ENCODE measurements around the gene RNU1-3.
"Not testable (repeated sequence)": the region's sequence is repeated elsewhere in the genome, so short reads cannot be mapped to it uniquely, and the experiment has no call there.

Gene RNU1-3

GRCh38 chr1:16625497-16626408, 41.0 kb downstream of the RNU1-3 start:
- ChIA-PET POLR2A (no interaction called here), CTCF (interaction anchor here (0.6 to 2.3 kb wide), 10 partner anchors 10 to 543 kb away, joined by 3 to 12 read pairs (median 4); partner anchors contain the start of genes NBPF1 and NECAP2)
- peak; percentile 52 for DNase-seq (ENCODE audit: extremely low spot score)
- TF ChIP-seq CTCF (IDR thresholded peaks at IDR 0.05; ENCODE audit: control extremely low read depth, extremely low read depth, low read depth, missing control alignments), result no peak

- POLR2A ChIA-PET, result not testable (repeated sequence)
- CTCF ChIA-PET, result interaction anchor here (0.8 to 2.3 kb wide), 8 partner anchors 8 to 614 kb away, joined by 3 to 12 read pairs (median 4); partner anchors contain the start of genes NBPF1 and NECAP2
- peak; percentile 53 for DNase-seq (ENCODE audit: extremely low spot score)
Measured at GRCh38 chr1:16623812-16624719, 42.7 kb downstream of the RNU1-3 start.

- CTCF ChIA-PET, result interaction anchor here (1.0 to 3.5 kb wide), 7 partner anchors 8 to 379 kb away, joined by 3 to 61 read pairs (median 9); partner anchors contain the start of gene NBPF1
- POLR2A ChIA-PET; DNase-seq (ENCODE audit: extremely low spot score): not testable (repeated sequence)
Measured at GRCh38 chr1:16623337-16623736, 43.4 kb downstream of the RNU1-3 start.

- ChIA-PET POLR2A (interaction anchor here (1.3 kb wide), 1 partner anchor 284 kb away, joined by 3 read pairs; no protein-coding TSS in a partner anchor), CTCF (interaction anchor here (0.8 to 3.5 kb wide), 28 partner anchors 10 to 426 kb away, joined by 3 to 61 read pairs (median 6); partner anchors contain the start of gene NBPF1)
- peak; percentile 67 for DNase-seq (ENCODE audit: extremely low spot score)
Measured at GRCh38 chr1:16621681-16622315, 45.0 kb downstream of the RNU1-3 start.

GRCh38 chr1:16621300-16621658, 45.5 kb downstream of the RNU1-3 start:
- no peak for DNase-seq (ENCODE audit: extremely low spot score)
- TF ChIP-seq CTCF (IDR thresholded peaks at IDR 0.05; ENCODE audit: control extremely low read depth, extremely low read depth, low read depth, missing control alignments), result no peak
- POLR2A ChIA-PET, result interaction anchor here (1.3 kb wide), 1 partner anchor 284 kb away, joined by 3 read pairs; no protein-coding TSS in a partner anchor
- CTCF ChIA-PET, result interaction anchor here (0.6 to 3.5 kb wide), 44 partner anchors 10 to 539 kb away, joined by 3 to 61 read pairs (median 4); partner anchors contain the start of genes NBPF1 and NECAP2

GRCh38 chr1:16619803-16620501, 46.8 kb downstream of the RNU1-3 start:
- DNase-seq (ENCODE audit: extremely low spot score); POLR2A ChIA-PET: not testable (repeated sequence)
- CTCF ChIA-PET, result interaction anchor here (0.8 to 3.5 kb wide), 20 partner anchors 9 to 538 kb away, joined by 3 to 61 read pairs (median 6); partner anchors contain the start of gene NBPF1

- ChIA-PET CTCF (interaction anchor here (1.3 to 1.5 kb wide), 5 partner anchors 9 to 536 kb away, joined by 3 to 10 read pairs (median 5); no protein-coding TSS in a partner anchor), POLR2A (no interaction called here)
- DNase-seq (ENCODE audit: extremely low spot score), result no peak
- no peak for TF ChIP-seq CTCF (IDR thresholded peaks at IDR 0.05; ENCODE audit: control extremely low read depth, extremely low read depth, low read depth, missing control alignments)
Measured at GRCh38 chr1:16618719-16619118, 48.0 kb downstream of the RNU1-3 start.
